Tibial nerve (tissue), 4 donors: Measurements from ENCODE around the gene TTC19. TPM values are rescaled to one million over a fixed set of nuclear protein-coding genes. Genes with fewer than 3 reads are reported as not detected.
A peak's percentile ranks its signal among the peaks of the same experiment; 100 is the strongest.

ENCODE experiments used
- DNase-seq, 2 donors: peaks; one replicate each; pipeline ENCODE4 v3.0.0-alpha.2; 2019; ENCODE audit warnings: low spot score in 2 of 2
- H3K27ac ChIP-seq, 4 donors: fragments of 200-600 bp; sonication (generic) in 3 of 4; one replicate each; pipeline ENCODE4 v1.5.1; 2017 to 2019; ENCODE audit warnings: mild to moderate bottlenecking in 1 of 4
- H3K27me3 ChIP-seq, 2 donors: fragments of 200-600 bp; sonication (generic) in 1 of 2; one replicate each; pipeline versions ENCODE4 v1.5.1 to v1.6.0; 2017 to 2019
- H3K36me3 ChIP-seq, 3 donors: fragments of 200-600 bp; sonication (generic); one replicate each; pipeline ENCODE4 v1.5.1; 2018 to 2019
- H3K4me1 ChIP-seq, 4 donors: fragments of 200-600 bp; sonication (generic) in 3 of 4; one replicate each; pipeline ENCODE4 v1.5.1; 2017 to 2019
- H3K4me3 ChIP-seq, 4 donors: fragments of 200-600 bp; sonication (generic) in 3 of 4; one replicate each; pipeline ENCODE4 v1.5.1; 2017 to 2019; ENCODE audit warnings: mild to moderate bottlenecking in 1 of 4, moderate library complexity in 1 of 4
- H3K9me3 ChIP-seq, 4 donors: fragments of 200-600 bp; sonication (generic) in 3 of 4; one replicate each; pipeline ENCODE4 v1.5.1; 2017 to 2019
- EP300 ChIP-seq, 2 donors: sonication (generic); formaldehyde crosslinking; IDR thresholded peaks; one replicate each; pipeline ENCODE4 v1.6.1; 2017; ENCODE audit warnings: antibody characterized with exemption in 2 of 2, mild to moderate bottlenecking in 1 of 2
- POLR2A ChIP-seq, 2 donors: fragments of 450-650 bp; IDR thresholded peaks; one replicate each; pipeline ENCODE4 v1.6.1; 2017; ENCODE audit warnings: antibody characterized with exemption in 2 of 2, mild to moderate bottlenecking in 2 of 2, moderate library complexity in 2 of 2
- WGBS, 2 donors: methylation state at CpG; one replicate each; pipeline ENCODE4 v1.1.5; 2018; 5-methylcytosine and 5-hydroxymethylcytosine counted together
- total RNA-seq, 4 donors: library from RNA; depleted of rRNA; stranded (reverse); fragments of >200 nt; gene quantifications; one replicate each; pipeline ENCODE4 v1.1.0, GENCODE V29; 2016
- TF ChIP-seq, protein P1 (sequence below), 5 experiments: fragments of 200-600 bp in 3 of 5; fragments of 450-650 bp in 2 of 5; sonication (generic) in 3 of 5; IDR thresholded peaks; one replicate each; pipeline ENCODE4 v1.5.1; 2016 to 2019; ENCODE audit warnings: antibody characterized with exemption in 5 of 5, mild to moderate bottlenecking in 3 of 5, moderate library complexity in 2 of 5

The TTC19 gene
- total RNA-seq, 4 donors from 2014 or later = 88.3 to 152 (median 124) TPM

DNA sequence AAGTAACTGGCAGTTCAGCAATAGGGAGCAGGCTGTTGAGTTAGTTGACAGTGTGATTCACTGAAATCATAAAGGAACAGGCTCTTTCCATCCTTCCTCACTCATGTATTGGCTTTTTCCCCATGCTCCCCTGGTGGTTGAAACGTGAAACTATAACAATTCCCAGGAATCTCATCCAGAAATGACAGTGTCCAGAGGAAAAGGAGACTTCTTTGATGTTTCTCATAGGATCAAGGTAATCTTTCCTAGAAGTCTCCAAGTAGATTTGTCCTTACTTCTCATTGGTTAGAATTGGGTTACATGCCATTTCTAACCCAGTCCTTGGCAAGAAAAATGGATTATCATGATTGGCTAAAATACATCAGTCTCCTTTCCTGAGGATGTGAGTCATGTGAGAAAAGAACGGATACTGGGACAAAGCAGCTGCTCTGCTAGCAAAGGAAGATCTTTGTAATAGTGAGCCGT is 14.4 kb downstream of the TTC19 start:
- Histone ChIP-seq H3K36me3 (peaks cover 0 to 65% (median 10%) of the 10 kb centered on the region in 3 donors), H3K27ac (no peak overlapping the region), H3K27me3 (no peaks in the 10 kb centered on the region), H3K4me3 (no peak overlapping the region), H3K4me1 (no peaks in the 10 kb centered on the region), H3K9me3 (no peaks in the 10 kb centered on the region)
- no peak for DNase-seq
- TF ChIP-seq EP300 (IDR thresholded peaks at IDR 0.05) = no peak
- TF ChIP-seq, protein P1, sequence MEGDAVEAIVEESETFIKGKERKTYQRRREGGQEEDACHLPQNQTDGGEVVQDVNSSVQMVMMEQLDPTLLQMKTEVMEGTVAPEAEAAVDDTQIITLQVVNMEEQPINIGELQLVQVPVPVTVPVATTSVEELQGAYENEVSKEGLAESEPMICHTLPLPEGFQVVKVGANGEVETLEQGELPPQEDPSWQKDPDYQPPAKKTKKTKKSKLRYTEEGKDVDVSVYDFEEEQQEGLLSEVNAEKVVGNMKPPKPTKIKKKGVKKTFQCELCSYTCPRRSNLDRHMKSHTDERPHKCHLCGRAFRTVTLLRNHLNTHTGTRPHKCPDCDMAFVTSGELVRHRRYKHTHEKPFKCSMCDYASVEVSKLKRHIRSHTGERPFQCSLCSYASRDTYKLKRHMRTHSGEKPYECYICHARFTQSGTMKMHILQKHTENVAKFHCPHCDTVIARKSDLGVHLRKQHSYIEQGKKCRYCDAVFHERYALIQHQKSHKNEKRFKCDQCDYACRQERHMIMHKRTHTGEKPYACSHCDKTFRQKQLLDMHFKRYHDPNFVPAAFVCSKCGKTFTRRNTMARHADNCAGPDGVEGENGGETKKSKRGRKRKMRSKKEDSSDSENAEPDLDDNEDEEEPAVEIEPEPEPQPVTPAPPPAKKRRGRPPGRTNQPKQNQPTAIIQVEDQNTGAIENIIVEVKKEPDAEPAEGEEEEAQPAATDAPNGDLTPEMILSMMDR (IDR thresholded peaks at IDR 0.05) = peak; percentile 9 to 44 (median 18)
- 34 to 38% methylated on average over 3 of the region's 3 CpGs for WGBS, 2 donors

DNA sequence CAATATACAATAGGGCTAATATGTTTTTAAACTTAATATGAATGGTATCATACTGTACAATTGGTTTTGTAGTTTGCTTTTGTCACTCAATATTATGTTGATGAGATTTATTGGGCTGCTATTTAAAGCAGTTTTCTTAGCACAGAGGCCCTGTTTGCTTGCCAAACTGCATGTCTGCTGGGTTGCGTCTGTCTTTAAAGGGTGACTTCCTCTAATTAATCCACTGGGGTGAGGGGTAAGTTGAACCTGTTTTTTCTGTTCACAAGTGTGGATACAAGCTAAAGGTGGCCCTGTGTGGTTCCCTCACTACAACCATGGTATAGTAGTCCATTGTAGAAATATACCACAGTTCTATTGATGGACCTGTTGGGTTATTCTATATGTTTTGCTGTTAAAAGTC is 19.7 kb downstream of the TTC19 start:
- TF ChIP-seq, protein P1 (IDR thresholded peaks at IDR 0.05) = no peak
- TF ChIP-seq EP300 (IDR thresholded peaks at IDR 0.05) (no peak), POLR2A (IDR thresholded peaks at IDR 0.05) (no peak)
- Histone ChIP-seq H3K27me3 (no peaks in the 10 kb centered on the region), H3K27ac (no peak overlapping the region), H3K9me3 (no peaks in the 10 kb centered on the region), H3K4me3 (no peak overlapping the region), H3K4me1 (no peaks in the 10 kb centered on the region), H3K36me3 (peaks cover 0 to 62% (median 0%) of the 10 kb centered on the region in 3 donors)
- no peak for DNase-seq
- WGBS, 2 donors = 78 to 79% methylated on average over 1 of the region's 1 CpG

DNA sequence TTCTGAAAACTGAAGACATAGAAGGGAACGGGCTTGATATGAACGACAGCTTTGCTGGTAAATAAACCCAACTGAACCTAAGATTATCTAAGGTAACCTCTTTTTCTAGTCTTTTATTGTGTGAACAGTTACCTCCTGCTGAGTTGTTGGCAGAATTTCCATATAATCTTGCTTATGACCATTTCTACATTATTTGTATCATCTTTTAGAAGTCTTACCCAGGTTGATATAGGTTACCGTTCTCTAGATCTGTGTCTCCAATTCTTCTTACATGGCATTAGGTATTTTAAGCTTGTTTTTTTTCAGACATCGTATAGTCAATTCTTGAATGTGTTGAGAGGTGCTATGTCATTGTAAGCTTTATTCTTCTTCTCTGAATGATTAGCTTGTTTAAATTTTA is 24.3 kb downstream of the TTC19 start:
- Histone ChIP-seq H3K27ac (no peak overlapping the region), H3K27me3 (no peaks in the 10 kb centered on the region), H3K4me1 (no peaks in the 10 kb centered on the region), H3K9me3 (no peaks in the 10 kb centered on the region), H3K4me3 (no peak overlapping the region), H3K36me3 (peaks cover 0 to 81% (median 8%) of the 10 kb centered on the region in 3 donors)
- TF ChIP-seq EP300 (IDR thresholded peaks at IDR 0.05) (no peak), POLR2A (IDR thresholded peaks at IDR 0.05) (no peak)
- TF ChIP-seq, protein P1 (IDR thresholded peaks at IDR 0.05) = no peak
- DNase-seq = no peak
- 73 to 87% methylated on average over 4 of the region's 4 CpGs for WGBS, 2 donors

DNA sequence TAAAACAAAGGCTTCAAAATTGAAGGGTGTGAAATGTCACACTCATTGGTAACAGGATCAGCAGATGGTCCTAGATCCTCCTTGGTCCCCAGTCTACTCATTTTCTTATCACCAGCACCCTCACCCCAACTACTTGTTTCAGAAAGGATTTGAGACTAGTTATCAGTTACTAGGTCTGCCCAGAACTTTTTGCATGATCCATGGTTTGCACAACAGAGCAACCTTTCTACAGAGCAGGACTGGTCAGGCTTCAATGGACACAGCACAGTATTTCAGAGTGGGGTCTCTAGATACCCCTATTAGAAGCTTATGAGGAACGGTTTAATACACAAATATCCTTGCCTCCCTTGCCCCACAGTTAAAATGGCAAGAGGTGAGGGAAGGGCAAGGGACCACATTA is 25.6 kb downstream of the TTC19 start:
- DNase-seq = no peak
- H3K36me3 ChIP-seq = peaks cover 3 to 85% (median 18%) of the 10 kb centered on the region in 3 donors
- H3K4me1 ChIP-seq = no peaks in the 10 kb centered on the region
- H3K27me3 ChIP-seq = no peaks in the 10 kb centered on the region
- TF ChIP-seq, protein P1 (IDR thresholded peaks at IDR 0.05) = no peak
- no peak for TF ChIP-seq EP300 (IDR thresholded peaks at IDR 0.05)
- no peak for TF ChIP-seq POLR2A (IDR thresholded peaks at IDR 0.05)
- H3K4me3 ChIP-seq = no peak overlapping the region
- no peaks in the 10 kb centered on the region for H3K9me3 ChIP-seq
- WGBS, 2 donors = 91 to 100% methylated on average over 1 of the region's 1 CpG
- H3K27ac ChIP-seq = no peak overlapping the region

DNA sequence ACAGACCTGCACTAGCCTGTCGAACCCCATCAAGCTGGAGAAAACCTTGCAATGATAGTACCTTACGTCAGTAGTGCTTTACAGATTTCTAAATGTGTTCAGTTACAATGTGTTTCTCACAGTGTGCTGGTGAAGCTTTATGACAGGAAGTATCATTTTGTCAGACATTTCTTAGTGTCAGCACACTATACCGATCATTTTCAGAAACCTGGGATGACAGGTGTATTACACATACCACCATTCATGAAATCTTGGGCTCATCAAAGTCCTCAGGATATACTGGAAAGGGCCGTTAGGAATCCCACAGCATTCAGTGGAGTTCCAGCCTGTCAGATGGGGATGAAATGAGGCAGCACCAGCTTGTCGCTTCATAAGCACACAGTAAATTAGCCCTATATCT is 27.3 kb downstream of the TTC19 start:
- peaks cover 3 to 85% (median 22%) of the 10 kb centered on the region in 3 donors for H3K36me3 ChIP-seq
- DNase-seq = no peak
- H3K27me3 ChIP-seq = no peaks in the 10 kb centered on the region
- H3K27ac ChIP-seq = no peak overlapping the region
- 87 to 94% methylated on average over 5 of the region's 5 CpGs for WGBS, 2 donors
- TF ChIP-seq EP300 (IDR thresholded peaks at IDR 0.05) (no peak), POLR2A (IDR thresholded peaks at IDR 0.05) (no peak)
- TF ChIP-seq, protein P1 (IDR thresholded peaks at IDR 0.05) = no peak
- H3K9me3 ChIP-seq = no peaks in the 10 kb centered on the region
- H3K4me3 ChIP-seq = no peak overlapping the region
- no peaks in the 10 kb centered on the region for H3K4me1 ChIP-seq
